Measurements from ENCODE around the gene POLR2L.

The POLR2L gene

GRCh38 chr11:826836-827145 lies 15.5 kb downstream of the POLR2L start:
- DNase-seq (ENCODE audit: low read depth) = no peak

DNA sequence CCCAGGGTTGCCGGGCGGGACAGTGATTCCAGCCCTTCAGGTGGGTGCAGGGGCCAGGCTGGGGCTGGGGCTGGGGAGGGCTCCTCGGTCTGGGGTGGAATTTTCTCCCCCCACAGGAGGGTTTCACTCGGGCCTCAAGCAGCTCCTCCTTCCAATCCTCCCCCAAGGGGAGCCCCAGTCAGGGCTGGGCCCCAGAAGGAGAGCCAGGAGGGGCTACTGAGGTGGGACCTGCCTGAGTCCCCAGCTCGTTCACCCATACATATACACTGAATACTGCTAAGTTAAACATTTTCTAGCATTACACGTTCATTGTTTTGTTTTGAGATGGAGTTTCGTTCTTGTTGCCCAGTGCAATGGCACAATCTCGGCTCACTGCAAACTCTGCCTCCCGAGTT lies 16.1 kb downstream of the POLR2L start:
- DNase-seq (ENCODE audit: low read depth) = no peak

DNA sequence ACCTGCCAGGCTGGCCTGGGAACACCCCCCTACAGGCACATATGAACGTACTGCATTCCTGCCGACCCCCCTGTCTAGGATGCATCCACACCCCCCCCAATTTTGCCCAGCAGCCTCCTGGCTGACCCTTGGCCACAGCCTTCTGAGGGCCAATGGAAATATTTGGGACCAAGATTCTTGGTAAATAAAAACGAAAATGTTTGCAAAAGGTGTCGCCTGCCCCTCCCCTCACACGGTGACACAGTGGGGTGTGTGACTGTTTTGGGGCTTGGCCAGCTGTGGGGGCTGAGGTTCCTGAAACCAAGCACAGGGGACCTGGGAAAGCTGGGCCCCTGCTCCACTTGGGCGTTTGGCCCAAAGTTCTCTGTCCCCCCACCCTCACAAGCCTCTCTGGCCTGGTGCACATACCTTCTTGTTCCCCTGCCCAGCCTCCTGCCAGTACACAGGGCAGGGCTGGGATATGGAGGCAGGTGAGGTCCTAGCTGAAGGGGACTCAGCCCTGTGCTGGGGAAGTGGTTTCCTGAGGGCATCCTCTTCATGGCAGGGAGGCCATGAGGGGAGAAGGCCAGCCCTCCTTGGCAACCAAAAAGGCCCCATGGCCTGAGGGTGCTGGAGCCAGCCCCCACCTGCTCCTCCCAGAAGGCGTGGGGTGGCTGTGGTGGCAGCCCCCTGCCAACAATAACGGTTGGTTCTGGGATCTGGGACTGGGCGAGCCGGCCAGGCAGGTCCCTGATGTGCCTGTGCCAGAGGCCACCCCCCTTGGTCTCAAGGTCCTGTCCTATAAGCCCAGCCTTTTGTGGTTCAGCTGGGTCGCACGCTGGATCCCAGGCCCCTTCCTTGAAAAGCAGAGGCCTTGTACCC lies 16.7 kb downstream of the POLR2L start:
- DNase-seq (ENCODE audit: low read depth) = no peak

DNA sequence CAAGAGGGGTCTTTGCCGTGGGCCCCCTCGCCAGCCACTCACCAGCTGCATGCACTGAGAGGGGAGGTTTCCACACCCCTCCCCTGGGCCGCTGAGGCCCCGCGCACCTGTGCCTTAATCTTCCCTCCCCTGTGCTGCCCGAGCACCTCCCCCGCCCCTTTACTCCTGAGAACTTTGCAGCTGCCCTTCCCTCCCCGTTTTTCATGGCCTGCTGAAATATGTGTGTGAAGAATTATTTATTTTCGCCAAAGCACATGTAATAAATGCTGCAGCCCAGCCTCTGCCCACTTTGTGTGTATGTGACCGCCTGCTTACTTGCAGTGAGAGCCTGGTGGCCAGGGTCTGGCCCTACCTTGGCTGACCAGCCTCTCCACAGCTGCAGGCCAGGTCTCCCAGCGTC lies 17.4 kb downstream of the POLR2L start:
- DNase-seq (ENCODE audit: low read depth) = no peak

- DNase-seq (ENCODE audit: low read depth) = no peak
These were observed 17.9 kb downstream of the POLR2L start for GRCh38 chr11:824292-824880.

GRCh38 chr11:823441-824291 lies 18.7 kb downstream of the POLR2L start:
- no peak for DNase-seq (ENCODE audit: low read depth)

- no peak for DNase-seq (ENCODE audit: low read depth)
These were observed 20.6 kb downstream of the POLR2L start for GRCh38 chr11:821512-822371.

- no peak for DNase-seq (ENCODE audit: low read depth)
These were observed 21.4 kb downstream of the POLR2L start for GRCh38 chr11:820655-821511.

DNA sequence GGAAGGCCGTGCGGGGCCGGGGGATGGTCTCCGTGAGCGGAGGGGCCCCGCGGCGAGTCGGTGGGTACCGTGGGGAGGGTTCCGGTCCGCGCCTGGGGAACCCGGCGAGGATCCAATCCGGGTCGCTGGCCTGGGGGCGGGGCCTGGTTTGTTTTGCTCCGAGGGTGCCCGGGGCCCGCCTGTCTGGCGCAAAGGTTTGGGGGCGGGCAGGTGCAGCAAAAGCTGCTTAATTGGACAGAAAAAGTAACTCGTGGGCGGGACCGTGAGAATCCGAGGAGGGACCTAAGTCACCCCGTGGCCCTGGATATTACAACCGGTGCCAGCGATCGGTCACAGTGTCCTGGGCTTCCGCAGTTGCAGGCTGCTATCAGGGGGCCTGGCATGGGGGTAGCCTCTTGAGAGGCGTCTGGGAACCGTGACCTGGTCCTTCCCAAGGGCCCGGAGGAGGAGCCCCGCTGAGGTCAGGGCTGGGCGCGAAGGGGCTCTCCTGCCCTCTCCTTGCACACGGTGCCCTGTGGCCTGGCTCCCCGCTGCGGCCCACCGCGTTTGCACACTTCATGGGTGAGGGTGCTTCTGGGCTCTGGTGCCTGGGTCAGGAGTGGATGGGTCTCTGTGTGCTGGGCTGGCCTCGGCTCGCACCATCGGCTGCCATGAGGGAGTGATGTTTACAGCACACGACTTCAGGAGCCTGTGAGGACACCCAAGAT lies 22.2 kb downstream of the POLR2L start:
- DNase-seq (ENCODE audit: low read depth) = peak; percentile 80

DNA sequence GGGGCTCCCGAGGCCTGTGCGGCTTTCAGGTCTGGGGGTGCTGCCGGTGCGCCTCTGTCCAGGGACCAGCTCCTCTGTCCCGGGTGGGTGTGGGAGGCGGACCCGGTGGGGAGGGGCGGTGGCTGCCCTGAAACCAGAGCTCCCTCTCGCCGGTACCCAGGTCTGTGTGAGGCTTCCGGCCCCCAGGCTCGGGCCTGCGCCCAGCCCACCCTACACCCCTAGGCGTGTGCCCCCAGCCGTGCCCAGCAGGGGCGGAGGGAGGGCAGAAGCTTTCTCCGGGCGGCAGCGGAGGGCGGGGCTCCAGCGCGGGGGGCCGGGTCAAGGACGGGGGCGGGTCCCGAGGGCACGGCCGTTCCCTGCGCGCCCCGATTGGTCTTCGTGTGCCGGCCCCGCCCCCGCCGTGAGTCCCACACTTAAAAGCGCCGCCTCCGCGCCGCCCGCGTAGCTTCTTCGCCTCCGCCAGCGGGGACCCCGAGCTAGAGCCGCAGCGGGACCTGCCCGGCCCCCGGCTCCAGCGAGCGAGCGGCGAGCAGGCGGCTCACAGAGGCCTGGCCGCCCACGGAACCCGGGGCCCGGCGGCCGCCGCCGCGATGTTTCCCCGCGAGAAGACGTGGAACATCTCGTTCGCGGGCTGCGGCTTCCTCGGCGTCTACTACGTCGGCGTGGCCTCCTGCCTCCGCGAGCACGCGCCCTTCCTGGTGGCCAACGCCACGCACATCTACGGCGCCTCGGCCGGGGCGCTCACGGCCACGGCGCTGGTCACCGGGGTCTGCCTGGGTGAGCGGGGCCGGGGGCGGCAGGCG lies 23.0 kb downstream of the POLR2L start:
- peak; percentile 86 for DNase-seq (ENCODE audit: low read depth)

DNA sequence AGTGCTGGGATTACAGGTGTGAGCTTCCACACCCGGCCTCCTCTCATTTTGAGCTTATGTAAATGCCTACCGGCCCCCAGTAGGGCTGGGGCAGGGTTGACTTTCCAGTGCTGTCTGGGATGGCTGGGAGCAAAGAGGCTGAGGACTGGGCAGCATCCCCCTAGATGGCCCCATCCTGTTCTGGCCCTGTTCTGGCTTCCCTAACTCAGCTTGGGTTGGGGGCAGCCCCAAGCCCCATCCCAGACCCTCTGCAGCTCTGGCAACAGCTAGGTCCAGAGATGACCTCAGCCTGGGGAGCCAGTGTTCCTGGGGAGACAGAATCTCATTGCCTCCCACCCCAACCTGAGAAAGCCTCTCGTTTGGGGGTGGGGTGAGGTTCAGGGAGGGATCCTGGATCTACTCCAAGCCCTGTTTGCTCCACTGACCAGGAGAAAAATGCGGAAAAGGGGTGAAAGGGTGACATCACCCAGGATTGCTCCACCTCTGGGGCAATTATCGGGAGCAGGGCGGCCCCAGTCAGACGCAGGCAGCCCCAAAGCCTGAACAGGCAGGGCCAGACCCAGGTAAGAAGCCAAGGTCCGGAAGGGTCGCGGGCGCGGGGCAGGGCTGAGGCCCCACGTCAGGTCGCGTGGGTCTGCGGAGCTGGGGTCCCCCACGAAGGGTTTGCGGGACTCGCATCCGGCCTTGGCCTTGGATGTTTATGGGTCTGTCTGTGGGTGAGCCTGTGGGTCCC lies 23.8 kb downstream of the POLR2L start, which contains the start of gene PNPLA2:
Gene PNPLA2 (plus strand): TSS at position 519 of the 733 bp plus-strand sequence. CDS start 805 bp downstream, outside the sequence.
- DNase-seq (ENCODE audit: low read depth) = no peak

DNA sequence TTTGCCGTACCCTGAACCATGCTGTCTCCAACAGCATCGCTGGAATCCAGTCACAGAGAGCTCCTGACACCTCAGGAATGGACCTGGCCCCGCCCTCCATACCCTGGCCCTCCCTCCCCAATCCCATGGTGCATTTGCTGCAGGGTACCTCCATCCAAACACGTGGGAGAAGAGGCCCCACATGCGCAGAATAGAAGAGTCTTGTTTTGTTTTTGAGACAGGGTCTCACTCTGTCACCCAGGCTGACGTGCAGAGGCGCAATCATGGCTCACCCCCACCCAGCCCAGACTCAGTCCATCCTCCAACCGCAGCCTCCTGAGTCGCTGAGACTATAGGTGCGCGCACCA lies 25.9 kb downstream of the POLR2L start:
- no peak for DNase-seq (ENCODE audit: low read depth)

- DNase-seq (ENCODE audit: low read depth) = no peak
These were observed 26.5 kb downstream of the POLR2L start for GRCh38 chr11:815675-816432.

DNA sequence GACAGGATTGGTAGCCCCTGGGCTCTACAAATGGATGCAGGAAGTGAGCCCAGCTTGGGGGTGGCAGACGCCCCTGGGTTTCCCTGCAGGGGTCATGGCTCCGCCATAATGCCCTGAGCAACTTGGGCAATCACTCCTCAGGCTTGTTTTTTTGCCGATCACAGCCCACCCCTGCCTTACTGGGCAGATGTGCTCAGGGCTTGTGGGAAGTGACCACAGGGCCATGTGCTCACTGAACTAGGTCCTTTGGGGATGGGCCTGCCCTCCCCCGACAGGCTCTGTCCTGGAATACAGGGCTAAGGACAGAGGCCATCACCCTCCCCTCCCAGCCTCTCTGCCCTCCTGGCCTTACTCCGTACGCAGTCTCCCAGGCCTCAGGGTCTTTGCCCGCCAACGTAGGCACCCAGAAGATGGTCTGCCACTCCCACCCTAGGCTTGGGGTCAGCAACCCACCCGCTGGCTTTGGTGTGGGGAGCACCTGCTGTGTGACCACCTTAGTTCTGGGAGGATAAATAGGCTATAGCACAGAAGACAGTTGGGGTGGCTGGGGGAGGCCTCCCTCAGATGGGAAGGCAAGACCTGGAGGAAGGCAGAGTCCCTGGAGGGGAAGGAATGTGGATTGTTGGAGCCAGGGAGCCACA lies 28.8 kb downstream of the POLR2L start:
- no peak for DNase-seq (ENCODE audit: low read depth)

- DNase-seq (ENCODE audit: low read depth) = no peak
These were observed 29.3 kb downstream of the POLR2L start for GRCh38 chr11:813072-813455.

DNA sequence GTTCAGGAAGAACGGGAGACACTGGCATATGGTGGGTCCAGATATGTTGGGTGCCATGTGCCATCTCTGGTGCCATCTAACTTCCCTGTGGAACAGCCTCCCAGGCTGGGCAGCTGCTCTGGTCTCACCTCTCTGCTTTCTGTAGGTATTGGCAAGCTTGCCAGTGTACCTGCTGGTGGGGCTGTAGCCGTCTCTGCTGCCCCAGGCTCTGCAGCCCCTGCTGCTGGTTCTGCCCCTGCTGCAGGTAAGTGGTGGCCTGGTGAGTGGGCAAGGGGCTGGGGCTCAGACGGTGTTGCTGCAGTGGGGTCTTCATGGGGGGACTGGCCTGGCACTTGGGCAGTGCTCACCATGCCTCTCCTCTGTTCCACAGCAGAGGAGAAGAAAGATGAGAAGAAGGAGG lies 29.9 kb downstream of the POLR2L start:
- DNase-seq (ENCODE audit: low read depth) = no peak

DNA sequence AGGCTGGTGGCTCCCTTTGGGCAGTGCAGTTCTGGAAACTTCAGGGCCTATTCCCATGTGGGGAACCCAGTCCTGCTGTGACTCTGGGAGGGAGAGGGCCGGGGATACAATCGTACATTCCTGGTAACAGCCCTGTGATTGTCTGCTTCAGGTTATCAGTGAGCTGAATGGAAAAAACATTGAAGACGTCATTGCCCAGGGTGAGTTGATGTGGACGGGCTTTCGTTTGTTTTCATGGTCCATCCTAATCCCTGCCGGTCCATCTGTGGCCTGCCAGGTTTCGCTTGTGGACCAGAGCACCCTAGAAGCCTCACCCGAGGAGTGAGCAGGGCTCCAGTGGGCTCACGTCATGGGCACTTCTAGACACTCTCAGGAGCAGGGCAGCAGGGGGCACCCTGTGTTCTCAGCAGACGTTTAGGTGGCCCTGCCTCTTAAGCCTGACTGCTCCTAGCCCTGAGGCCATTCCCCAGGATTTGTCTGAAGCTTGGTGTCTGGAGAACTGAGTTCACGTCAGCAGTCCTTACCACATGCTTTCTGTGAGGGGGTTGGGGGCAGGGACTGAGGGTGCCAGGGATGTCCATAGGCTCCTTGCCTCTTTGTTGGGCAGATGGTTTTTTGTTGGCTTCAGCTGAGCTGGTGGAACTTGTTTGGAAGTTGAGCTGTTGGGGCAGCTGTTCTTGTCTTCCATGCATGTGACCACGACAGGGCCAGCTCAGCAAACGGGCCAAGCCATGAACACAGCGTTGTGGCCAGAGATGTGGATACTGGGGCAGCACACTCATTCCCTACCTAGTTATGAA lies 30.7 kb downstream of the POLR2L start:
- no peak for DNase-seq (ENCODE audit: low read depth)
